Sigmoid colon (tissue), 7 donors: ENCODE measurements around the gene FMNL2. TPM values are rescaled to one million over a fixed set of nuclear protein-coding genes. Genes with fewer than 3 reads are reported as not detected.

Experiments used
- DNase-seq: peaks from one replicate; pipeline ENCODE4 v3.0.0-alpha.2; 2019
- H3K27ac ChIP-seq, 4 donors: fragments of 200-600 bp; sonication (generic); one replicate each; pipeline ENCODE4 v1.5.1; 2016 to 2019; ENCODE audit warnings: mild to moderate bottlenecking in 1 of 4
- H3K27me3 ChIP-seq, 3 donors: fragments of 200-600 bp; sonication (generic); one replicate each; pipeline ENCODE4 v1.5.1; 2019; ENCODE audit warnings: mild to moderate bottlenecking in 1 of 3
- H3K36me3 ChIP-seq, 4 donors: fragments of 200-600 bp; sonication (generic); one replicate each; pipeline ENCODE4 v1.5.1; 2016 to 2019
- H3K4me1 ChIP-seq, 4 donors: fragments of 200-600 bp; sonication (generic); one replicate each; pipeline ENCODE4 v1.5.1; 2017 to 2019
- H3K4me3 ChIP-seq, 4 donors: fragments of 200-600 bp; sonication (generic); one replicate each; pipeline ENCODE4 v1.5.1; 2017 to 2019; ENCODE audit warnings: mild to moderate bottlenecking in 2 of 4, moderate library complexity in 1 of 4
- H3K9me3 ChIP-seq, 4 donors: fragments of 200-600 bp in 3 of 4; sonication (generic) in 3 of 4; one replicate each; pipeline versions ENCODE4 v1.5.1 to v1.6.1; 2013 to 2019
- EP300 ChIP-seq, 4 donors: sonication (generic); formaldehyde crosslinking; IDR thresholded peaks; one replicate each; pipeline ENCODE4 v1.6.1; 2017; ENCODE audit warnings: antibody characterized with exemption in 4 of 4
- POLR2A ChIP-seq, 2 donors: fragments of 450-650 bp; IDR thresholded peaks; one replicate each; pipeline ENCODE4 v1.6.1; 2016; ENCODE audit warnings: antibody characterized with exemption in 2 of 2, mild to moderate bottlenecking in 2 of 2, moderate library complexity in 2 of 2
- POLR2AphosphoS5 ChIP-seq, 4 donors: sonication (generic); formaldehyde crosslinking; IDR thresholded peaks; one replicate each; pipeline ENCODE4 v1.6.1; 2017; ENCODE audit warnings: antibody characterized with exemption in 4 of 4
- WGBS, 2 donors: extraction: QIAGEN DNeasy Blood & Tissue Kit; methylation state at CpG; one replicate each; pipeline ENCODE4 v1.1.7; 2013; 5-methylcytosine and 5-hydroxymethylcytosine counted together
- intact Hi-C: fragments of 100-400 bp; cut with DNase I; formaldehyde crosslinking; loops from one replicate; pipeline ENCODE4 v1.15.1; 2023
- polyA plus RNA-seq, 3 donors: library from polyadenylated mRNA; stranded (reverse); fragments of 200-250 nt; gene quantifications; one replicate each; pipeline ENCODE4 v1.2.3, GENCODE V29; 2013
- total RNA-seq, 4 donors: library from RNA; depleted of rRNA; stranded (reverse); fragments of >200 nt; gene quantifications; one replicate each; pipeline ENCODE4 v1.1.0, GENCODE V29; 2016
- TF ChIP-seq, protein P1 (sequence below), 4 experiments: fragments of 450-650 bp in 3 of 4; fragments of 200-600 bp in 1 of 4; IDR thresholded peaks; one replicate each; pipeline ENCODE4 v1.5.1; 2016 to 2019; ENCODE audit warnings: antibody characterized with exemption in 4 of 4, mild to moderate bottlenecking in 3 of 4, moderate library complexity in 2 of 4
- donor health status: healthy with polysubstance abuse.
- donor health status: Bipolar disorder and iron deficiency.
- donor health status: healthy.

Gene FMNL2
- total and polyA plus RNA-seq, 7 donors: 9.4 to 30.5 (median 17.8) TPM

DNA sequence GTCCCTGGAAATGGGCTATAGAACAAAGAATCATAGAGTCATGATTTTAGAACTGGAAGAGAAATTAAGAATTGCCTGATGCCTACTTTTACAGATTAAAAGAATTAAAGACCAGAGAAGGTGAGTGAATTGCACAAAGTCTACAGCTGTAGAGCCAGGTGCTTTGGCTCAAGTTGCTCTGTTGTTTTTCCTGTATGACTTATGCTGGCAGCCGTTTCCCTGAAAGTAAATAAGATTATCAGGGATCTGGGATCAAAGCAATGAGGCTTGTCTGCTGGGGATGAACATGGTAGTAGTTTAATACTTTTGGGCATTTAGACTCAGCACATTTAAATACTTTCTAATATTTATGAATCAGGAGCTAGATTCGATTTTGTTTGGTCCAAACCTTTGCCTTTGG is 215.4 kb downstream of the FMNL2 start:
- no peak for TF ChIP-seq POLR2A (IDR thresholded peaks at IDR 0.05)
- TF ChIP-seq POLR2AphosphoS5 (IDR thresholded peaks at IDR 0.05): no peak
- TF ChIP-seq EP300 (IDR thresholded peaks at IDR 0.05): no peak
- TF ChIP-seq, protein P1, sequence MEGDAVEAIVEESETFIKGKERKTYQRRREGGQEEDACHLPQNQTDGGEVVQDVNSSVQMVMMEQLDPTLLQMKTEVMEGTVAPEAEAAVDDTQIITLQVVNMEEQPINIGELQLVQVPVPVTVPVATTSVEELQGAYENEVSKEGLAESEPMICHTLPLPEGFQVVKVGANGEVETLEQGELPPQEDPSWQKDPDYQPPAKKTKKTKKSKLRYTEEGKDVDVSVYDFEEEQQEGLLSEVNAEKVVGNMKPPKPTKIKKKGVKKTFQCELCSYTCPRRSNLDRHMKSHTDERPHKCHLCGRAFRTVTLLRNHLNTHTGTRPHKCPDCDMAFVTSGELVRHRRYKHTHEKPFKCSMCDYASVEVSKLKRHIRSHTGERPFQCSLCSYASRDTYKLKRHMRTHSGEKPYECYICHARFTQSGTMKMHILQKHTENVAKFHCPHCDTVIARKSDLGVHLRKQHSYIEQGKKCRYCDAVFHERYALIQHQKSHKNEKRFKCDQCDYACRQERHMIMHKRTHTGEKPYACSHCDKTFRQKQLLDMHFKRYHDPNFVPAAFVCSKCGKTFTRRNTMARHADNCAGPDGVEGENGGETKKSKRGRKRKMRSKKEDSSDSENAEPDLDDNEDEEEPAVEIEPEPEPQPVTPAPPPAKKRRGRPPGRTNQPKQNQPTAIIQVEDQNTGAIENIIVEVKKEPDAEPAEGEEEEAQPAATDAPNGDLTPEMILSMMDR (IDR thresholded peaks at IDR 0.05): no peak
- Histone ChIP-seq H3K27me3 (no peaks in the 10 kb centered on the region), H3K9me3 (no peaks in the 10 kb centered on the region), H3K4me3 (no peak overlapping the region), H3K36me3 (no peaks in the 10 kb centered on the region), H3K27ac (no peak overlapping the region), H3K4me1 (peaks cover 0 to 5% (median 0%) of the 10 kb centered on the region in 4 donors)
- DNase-seq: no peak
- intact Hi-C loops: no loop called here
- 7 to 63% methylated on average over 2 of the region's 2 CpGs for WGBS, 2 donors

GRCh38 chr2:152552888-152553287 is 217.9 kb downstream of the FMNL2 start:
- H3K27me3 ChIP-seq: no peaks in the 10 kb centered on the region
- TF ChIP-seq EP300 (IDR thresholded peaks at IDR 0.05) (no peak), POLR2AphosphoS5 (IDR thresholded peaks at IDR 0.05) (no peak), POLR2A (IDR thresholded peaks at IDR 0.05) (no peak)
- TF ChIP-seq, protein P1 (IDR thresholded peaks at IDR 0.05): no peak
- H3K4me3 ChIP-seq: no peak overlapping the region
- peaks cover 0 to 2% (median 0%) of the 10 kb centered on the region in 4 donors for H3K4me1 ChIP-seq
- 83 to 90% methylated on average over 1 of the region's 1 CpG for WGBS, 2 donors
- H3K27ac ChIP-seq: no peak overlapping the region
- no peaks in the 10 kb centered on the region for H3K36me3 ChIP-seq
- no peak for DNase-seq
- intact Hi-C loops: no loop called here
- H3K9me3 ChIP-seq: no peaks in the 10 kb centered on the region

DNA sequence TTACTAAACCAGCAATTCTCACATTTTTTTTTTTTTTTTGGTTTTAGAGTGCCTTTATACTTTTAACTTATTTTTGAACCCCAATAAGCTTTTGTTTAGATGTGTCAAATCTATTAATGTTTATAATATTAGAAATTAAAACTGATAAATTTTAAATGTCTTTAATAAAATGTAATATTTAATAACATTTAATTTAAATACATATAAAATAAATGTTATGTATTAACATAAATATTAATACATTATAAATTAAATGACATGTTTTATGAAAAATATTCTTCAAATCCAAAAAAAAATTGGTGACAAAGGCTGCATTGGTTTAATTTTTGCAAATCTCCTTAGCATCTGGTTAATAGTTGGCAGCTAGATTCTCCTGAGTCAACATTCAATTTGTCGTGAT is 218.5 kb downstream of the FMNL2 start:
- intact Hi-C loops: no loop called here
- WGBS, 2 donors: 95 to 97% methylated on average over 1 of the region's 1 CpG
- TF ChIP-seq POLR2A (IDR thresholded peaks at IDR 0.05): no peak
- TF ChIP-seq, protein P1 (IDR thresholded peaks at IDR 0.05): no peak
- TF ChIP-seq EP300 (IDR thresholded peaks at IDR 0.05): no peak
- no peak for TF ChIP-seq POLR2AphosphoS5 (IDR thresholded peaks at IDR 0.05)

DNA sequence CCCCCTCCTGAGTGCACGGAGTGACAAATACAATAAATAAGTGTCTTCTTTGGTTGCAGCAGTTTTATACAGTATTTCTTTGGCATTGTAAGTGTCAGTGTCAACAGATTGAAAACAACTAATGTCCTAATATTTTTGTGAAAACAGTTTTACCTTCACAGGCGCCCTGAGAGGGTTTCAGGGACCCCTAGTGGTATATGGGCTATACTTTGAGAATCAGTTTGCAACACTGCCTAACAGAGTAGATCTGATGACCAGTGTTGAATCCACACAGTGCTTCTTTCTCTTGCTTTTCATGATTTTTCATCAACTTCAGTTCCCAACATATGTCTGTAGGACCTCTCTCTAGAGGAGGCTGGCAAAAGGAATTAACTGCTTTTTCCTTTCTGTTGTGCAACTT is 220.1 kb downstream of the FMNL2 start:
- Histone ChIP-seq H3K36me3 (no peaks in the 10 kb centered on the region), H3K9me3 (no peaks in the 10 kb centered on the region), H3K4me3 (no peak overlapping the region), H3K27ac (no peak overlapping the region), H3K27me3 (no peaks in the 10 kb centered on the region), H3K4me1 (no peaks in the 10 kb centered on the region)
- no peak for DNase-seq
- intact Hi-C loops: no loop called here
- TF ChIP-seq POLR2A (IDR thresholded peaks at IDR 0.05): no peak
- TF ChIP-seq POLR2AphosphoS5 (IDR thresholded peaks at IDR 0.05): no peak
- TF ChIP-seq, protein P1 (IDR thresholded peaks at IDR 0.05): no peak
- no peak for TF ChIP-seq EP300 (IDR thresholded peaks at IDR 0.05)
- 86 to 94% methylated on average over 2 of the region's 2 CpGs for WGBS, 2 donors

More for the DNA sequence above, 218.5 kb downstream of the FMNL2 start:
- Histone ChIP-seq H3K4me1 (no peaks in the 10 kb centered on the region), H3K27me3 (no peaks in the 10 kb centered on the region), H3K27ac (no peak overlapping the region), H3K36me3 (no peaks in the 10 kb centered on the region), H3K9me3 (no peaks in the 10 kb centered on the region), H3K4me3 (no peak overlapping the region)
- no peak for DNase-seq

DNA sequence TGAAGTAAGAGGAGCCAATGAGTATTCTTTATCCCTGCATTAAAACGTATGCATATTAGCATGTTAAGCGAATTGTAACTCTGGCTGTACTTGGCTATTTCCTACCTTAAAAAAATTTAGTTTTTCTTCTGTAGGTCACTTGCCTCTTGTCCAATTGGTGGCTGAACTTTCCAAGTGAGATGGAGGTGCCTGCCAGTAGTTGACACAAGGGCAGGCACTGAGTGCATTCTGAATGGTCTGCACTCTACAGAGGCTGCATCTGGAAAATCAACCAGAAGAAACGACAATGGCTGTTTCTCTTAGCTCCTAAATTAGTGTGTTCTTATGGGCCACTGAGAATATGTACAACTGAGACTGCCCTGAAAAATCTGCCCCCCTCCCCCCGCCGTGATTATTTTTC is 221.5 kb downstream of the FMNL2 start:
- 88 to 99% methylated on average over 5 of the region's 5 CpGs for WGBS, 2 donors
- no peak overlapping the region for H3K4me3 ChIP-seq
- no peaks in the 10 kb centered on the region for H3K9me3 ChIP-seq
- H3K27me3 ChIP-seq: no peaks in the 10 kb centered on the region
- peaks cover 0 to 10% (median 0%) of the 10 kb centered on the region in 4 donors for H3K36me3 ChIP-seq
- H3K4me1 ChIP-seq: no peaks in the 10 kb centered on the region
- TF ChIP-seq POLR2A (IDR thresholded peaks at IDR 0.05) (no peak), POLR2AphosphoS5 (IDR thresholded peaks at IDR 0.05) (no peak), EP300 (IDR thresholded peaks at IDR 0.05) (no peak)
- TF ChIP-seq, protein P1 (IDR thresholded peaks at IDR 0.05): no peak
- no peak for DNase-seq
- intact Hi-C loops: no loop called here
- H3K27ac ChIP-seq: no peak overlapping the region
